ENCODE measurements around the gene CDH4. TPM values are rescaled to one million over a fixed set of nuclear protein-coding genes. Genes with fewer than 3 reads are reported as not detected.

Gene CDH4
- total RNA-seq, 1 experiment from 2014 or later: not detected

DNA sequence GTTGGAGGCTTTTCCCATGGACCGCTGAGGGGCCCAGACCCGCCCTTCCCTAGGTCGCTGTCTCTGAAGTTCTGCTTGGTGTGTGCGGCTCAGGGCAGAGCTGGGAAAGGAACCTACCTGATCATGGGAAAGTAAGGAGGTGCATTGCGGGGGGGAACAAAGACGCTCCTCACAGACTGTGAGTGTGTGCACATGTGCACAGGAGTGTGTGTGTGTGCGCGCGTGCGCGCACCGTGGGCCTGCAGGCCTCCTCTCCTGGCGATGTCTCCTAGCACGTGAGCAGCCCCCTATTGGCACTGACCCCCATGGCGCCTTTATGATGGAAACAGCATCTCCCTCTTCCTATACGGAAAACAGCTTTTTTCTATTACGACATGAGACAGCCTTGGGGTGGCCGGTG is 589.5 kb downstream of the CDH4 start:
- Histone ChIP-seq H3K9me3 (no peaks in the 10 kb centered on the region), H3K4me3 (ENCODE audit: low read depth, low read length) (no peak overlapping the region), H3K27me3 (replicated peaks; ENCODE audit: control insufficient read depth, insufficient read depth, low read length) (no peaks in the 10 kb centered on the region; the same call in 1 of the 2 replicates), H3K36me3 (ENCODE audit: control insufficient read depth, insufficient read depth, low read length) (no peaks in the 10 kb centered on the region), H3K4me1 (no peaks in the 10 kb centered on the region)
- Mint-ChIP-seq H3K36me3 (ENCODE audit: insufficient read depth, unreplicated experiment) (no peaks in the 10 kb centered on the region), H3K27ac (ENCODE audit: unreplicated experiment) (no peak overlapping the region), H3K4me1 (ENCODE audit: low read depth, unreplicated experiment) (no peaks in the 10 kb centered on the region), H3K9me3 (ENCODE audit: unreplicated experiment) (no peaks in the 10 kb centered on the region), H3K4me3 (ENCODE audit: unreplicated experiment) (no peak overlapping the region), H3K27me3 (ENCODE audit: insufficient read depth, unreplicated experiment) (peaks cover 24% of the 10 kb centered on the region)
- intact Hi-C loops (cut with micrococcal nuclease; ENCODE audit: unreplicated experiment): no loop called here
- DNase-seq: no peak
- BruUV-seq (replicated peaks): no TSS peak
- TF ChIP-seq CTCF (IDR thresholded peaks at IDR 0.05; ENCODE audit: insufficient read depth in 1 of 2, low read depth in 1 of 2, low read length in 1 of 2, severe bottlenecking in 1 of 2, unreplicated experiment in 1 of 2): no peak
- ChIA-PET CTCF (no interaction called here), POLR2A (no interaction called here)

DNA sequence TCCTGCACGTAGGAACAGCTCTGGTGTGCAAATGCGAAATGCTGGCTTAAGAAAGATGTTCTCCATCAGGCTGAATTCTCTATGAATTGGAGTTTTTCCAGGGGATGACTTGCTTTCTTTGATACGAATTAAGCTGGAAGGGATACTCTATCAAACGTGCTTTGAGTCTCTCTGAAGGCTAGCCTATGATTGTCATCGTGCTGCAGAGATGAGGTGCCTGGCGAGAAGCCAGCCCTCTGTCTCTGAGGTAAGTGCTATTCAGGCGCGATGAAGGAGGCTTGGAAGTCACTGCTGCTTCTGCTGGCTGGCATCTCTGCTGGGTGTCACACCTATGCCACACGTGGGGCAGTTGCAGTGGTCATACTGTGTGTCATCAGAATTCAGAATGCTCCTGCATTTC is 589.9 kb downstream of the CDH4 start:
- CTCF ChIA-PET: no interaction called here
- Mint-ChIP-seq H3K27me3 (ENCODE audit: insufficient read depth, unreplicated experiment) (peaks cover 24% of the 10 kb centered on the region), H3K9me3 (ENCODE audit: unreplicated experiment) (no peaks in the 10 kb centered on the region), H3K27ac (ENCODE audit: unreplicated experiment) (no peak overlapping the region), H3K4me3 (ENCODE audit: unreplicated experiment) (no peak overlapping the region), H3K4me1 (ENCODE audit: low read depth, unreplicated experiment) (no peaks in the 10 kb centered on the region), H3K36me3 (ENCODE audit: insufficient read depth, unreplicated experiment) (no peaks in the 10 kb centered on the region)
- H3K4me1 ChIP-seq: no peaks in the 10 kb centered on the region
- intact Hi-C loops (cut with micrococcal nuclease; ENCODE audit: unreplicated experiment): no loop called here
- no TSS peak for BruUV-seq (replicated peaks)
- no peaks in the 10 kb centered on the region for H3K36me3 ChIP-seq (ENCODE audit: control insufficient read depth, insufficient read depth, low read length)
- H3K9me3 ChIP-seq: no peaks in the 10 kb centered on the region
- POLR2A ChIA-PET: no interaction called here
- no peak overlapping the region for H3K4me3 ChIP-seq (ENCODE audit: low read depth, low read length)
- H3K27me3 ChIP-seq (replicated peaks; ENCODE audit: control insufficient read depth, insufficient read depth, low read length): no peaks in the 10 kb centered on the region; the same call in 1 of the 2 replicates
- no peak for TF ChIP-seq CTCF (IDR thresholded peaks at IDR 0.05; ENCODE audit: insufficient read depth in 1 of 2, low read depth in 1 of 2, low read length in 1 of 2, severe bottlenecking in 1 of 2, unreplicated experiment in 1 of 2)
- DNase-seq: no peak

DNA sequence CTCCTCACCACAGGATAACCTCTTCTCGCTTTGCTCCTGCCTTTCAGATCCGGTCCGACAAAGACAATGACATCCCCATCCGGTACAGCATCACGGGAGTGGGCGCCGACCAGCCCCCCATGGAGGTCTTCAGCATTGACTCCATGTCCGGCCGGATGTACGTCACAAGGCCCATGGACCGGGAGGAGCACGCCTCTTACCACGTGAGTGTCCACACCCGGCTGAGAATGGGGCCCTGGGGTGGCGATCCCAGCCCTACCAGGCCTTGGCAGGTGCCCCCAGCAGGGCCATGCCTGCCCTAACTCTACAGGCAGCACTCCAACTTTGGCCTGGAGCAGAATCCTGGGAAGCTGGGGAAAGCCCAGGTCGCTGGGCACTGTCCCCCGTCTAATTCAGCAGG is 592.6 kb downstream of the CDH4 start:
- H3K27me3 ChIP-seq (replicated peaks; ENCODE audit: control insufficient read depth, insufficient read depth, low read length): no peaks in the 10 kb centered on the region; the same call in 1 of the 2 replicates
- no peaks in the 10 kb centered on the region for H3K36me3 Mint-ChIP-seq (ENCODE audit: insufficient read depth, unreplicated experiment)
- BruUV-seq (replicated peaks): no TSS peak
- H3K4me1 Mint-ChIP-seq (ENCODE audit: low read depth, unreplicated experiment): no peaks in the 10 kb centered on the region
- TF ChIP-seq CTCF (IDR thresholded peaks at IDR 0.05; ENCODE audit: insufficient read depth in 1 of 2, low read depth in 1 of 2, low read length in 1 of 2, severe bottlenecking in 1 of 2, unreplicated experiment in 1 of 2): no peak
- H3K9me3 ChIP-seq: peaks cover 13% of the 10 kb centered on the region
- DNase-seq: no peak
- POLR2A ChIA-PET: no interaction called here
- no peak overlapping the region for H3K4me3 ChIP-seq (ENCODE audit: low read depth, low read length)
- H3K4me1 ChIP-seq: no peaks in the 10 kb centered on the region
- H3K27me3 Mint-ChIP-seq (ENCODE audit: insufficient read depth, unreplicated experiment): peaks cover 24% of the 10 kb centered on the region
- H3K4me3 Mint-ChIP-seq (ENCODE audit: unreplicated experiment): no peak overlapping the region
- H3K36me3 ChIP-seq (ENCODE audit: control insufficient read depth, insufficient read depth, low read length): no peaks in the 10 kb centered on the region
- H3K27ac Mint-ChIP-seq (ENCODE audit: unreplicated experiment): no peak overlapping the region
- intact Hi-C loops (cut with micrococcal nuclease; ENCODE audit: unreplicated experiment): no loop called here
- CTCF ChIA-PET: no interaction called here
- H3K9me3 Mint-ChIP-seq (ENCODE audit: unreplicated experiment): peaks cover 9% of the 10 kb centered on the region
